Breast epithelium (tissue), 3 donors: ENCODE data around the gene VAMP2.

Experiments used
- POLR2AphosphoS5 ChIP-seq, 3 donors: sonication (generic); formaldehyde crosslinking; IDR thresholded peaks; one replicate each; pipeline ENCODE4 v1.6.1; 2017; ENCODE audit warnings: antibody characterized with exemption in 3 of 3
- TF ChIP-seq, protein P1 (sequence below), 3 donors: fragments of 450-650 bp; IDR thresholded peaks; one replicate each; pipeline ENCODE4 v1.5.1; 2016 to 2017; ENCODE audit warnings: antibody characterized with exemption in 3 of 3, mild to moderate bottlenecking in 3 of 3, moderate library complexity in 3 of 3

DNA sequence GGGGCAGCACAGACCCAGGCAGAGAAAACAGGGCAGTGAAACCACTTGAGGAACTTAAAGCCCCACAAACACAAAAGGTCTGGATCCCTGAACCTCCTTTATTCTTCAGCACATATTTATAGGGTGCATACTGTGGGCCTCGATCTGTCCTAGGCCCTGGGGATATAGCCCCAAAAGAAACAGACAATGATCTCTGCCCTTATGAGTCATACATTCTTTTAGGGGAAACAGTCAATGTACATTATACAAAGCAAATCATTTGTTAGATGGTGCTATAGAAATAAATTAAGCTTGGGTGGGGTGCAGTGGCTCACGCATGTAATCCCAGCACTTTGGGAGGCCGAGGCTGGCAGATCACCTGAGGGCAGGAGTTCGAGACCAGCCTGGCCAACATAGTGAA, 28.8 kb downstream of the VAMP2 start:
- no peak for TF ChIP-seq POLR2AphosphoS5 (IDR thresholded peaks at IDR 0.05)
- TF ChIP-seq, protein P1, sequence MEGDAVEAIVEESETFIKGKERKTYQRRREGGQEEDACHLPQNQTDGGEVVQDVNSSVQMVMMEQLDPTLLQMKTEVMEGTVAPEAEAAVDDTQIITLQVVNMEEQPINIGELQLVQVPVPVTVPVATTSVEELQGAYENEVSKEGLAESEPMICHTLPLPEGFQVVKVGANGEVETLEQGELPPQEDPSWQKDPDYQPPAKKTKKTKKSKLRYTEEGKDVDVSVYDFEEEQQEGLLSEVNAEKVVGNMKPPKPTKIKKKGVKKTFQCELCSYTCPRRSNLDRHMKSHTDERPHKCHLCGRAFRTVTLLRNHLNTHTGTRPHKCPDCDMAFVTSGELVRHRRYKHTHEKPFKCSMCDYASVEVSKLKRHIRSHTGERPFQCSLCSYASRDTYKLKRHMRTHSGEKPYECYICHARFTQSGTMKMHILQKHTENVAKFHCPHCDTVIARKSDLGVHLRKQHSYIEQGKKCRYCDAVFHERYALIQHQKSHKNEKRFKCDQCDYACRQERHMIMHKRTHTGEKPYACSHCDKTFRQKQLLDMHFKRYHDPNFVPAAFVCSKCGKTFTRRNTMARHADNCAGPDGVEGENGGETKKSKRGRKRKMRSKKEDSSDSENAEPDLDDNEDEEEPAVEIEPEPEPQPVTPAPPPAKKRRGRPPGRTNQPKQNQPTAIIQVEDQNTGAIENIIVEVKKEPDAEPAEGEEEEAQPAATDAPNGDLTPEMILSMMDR (IDR thresholded peaks at IDR 0.05), result no peak
